Smooth muscle cell (in vitro differentiated cells): ENCODE measurements around the gene ZSCAN5A. TPM values are rescaled to one million over a fixed set of nuclear protein-coding genes. Genes with fewer than 3 reads are reported as not detected.

Experiments
- DNase-seq: peaks from one replicate; lab custom pipeline; 2025; ENCODE audit not compliant: unreplicated experiment; lab: John Stamatoyannopoulos, UW
- H2AFZ ChIP-seq: fragments of 200-600 bp; sonication (generic); 2 replicates; pipeline ENCODE4 v1.6.0; 2016; ENCODE audit warnings: antibody characterized with exemption, low read depth, mild to moderate bottlenecking
- H3F3A ChIP-seq: fragments of 200-600 bp; sonication (generic); 2 replicates; pipeline ENCODE4 v1.6.0; 2017; ENCODE audit warnings: antibody characterized with exemption, low read depth
- H3K27ac ChIP-seq: fragments of 200-600 bp; sonication (generic); 2 replicates; pipeline ENCODE4 v1.5.1; 2016; ENCODE audit warnings: low read depth, mild to moderate bottlenecking
- H3K27me3 ChIP-seq: fragments of 200-600 bp; sonication (generic); 2 replicates; pipeline ENCODE4 v1.6.1; 2016; ENCODE audit warnings: low read depth, mild to moderate bottlenecking
- H3K36me3 ChIP-seq: fragments of 200-600 bp; sonication (generic); 2 replicates; pipeline ENCODE4 v1.5.1; 2016; ENCODE audit warnings: low read depth
- H3K4me1 ChIP-seq: fragments of 200-600 bp; sonication (generic); 2 replicates; pipeline ENCODE4 v1.5.1; 2016; ENCODE audit warnings: low read depth
- H3K4me2 ChIP-seq: fragments of 200-600 bp; sonication (generic); 2 replicates; pipeline ENCODE4 v1.6.0; 2016; ENCODE audit warnings: mild to moderate bottlenecking
- H3K4me3 ChIP-seq: fragments of 200-600 bp; sonication (generic); 2 replicates; pipeline ENCODE4 v1.5.1; 2016; ENCODE audit warnings: mild to moderate bottlenecking
- H3K79me2 ChIP-seq: fragments of 200-600 bp; sonication (generic); 2 replicates; pipeline ENCODE4 v1.6.0; 2016; ENCODE audit warnings: low read depth, mild to moderate bottlenecking
- H3K9ac ChIP-seq: fragments of 200-600 bp; sonication (generic); 2 replicates; pipeline ENCODE4 v1.6.0; 2016; ENCODE audit warnings: low read depth
- H3K9me3 ChIP-seq: fragments of 200-600 bp; sonication (generic); replicated peaks from 2 replicates; pipeline ENCODE4 v1.5.1; 2016; ENCODE audit warnings: low read depth
- H4K20me1 ChIP-seq: fragments of 200-600 bp; sonication (generic); 2 replicates; pipeline ENCODE4 v1.6.0; 2016; ENCODE audit warnings: low read depth
- CTCF ChIP-seq: fragments of 200-600 bp; sonication (generic); IDR thresholded peaks from 2 replicates; pipeline ENCODE4 v1.5.1; 2017; ENCODE audit warnings: borderline replicate concordance, mild to moderate bottlenecking, antibody characterized with exemption; ENCODE audit not compliant: insufficient read depth, poor library complexity, severe bottlenecking
- WGBS: methylation state at CpG from one replicate; pipeline ENCODE4 v1.1.7; 2016; ENCODE audit warnings: low lambda C conversion rate; 5-methylcytosine and 5-hydroxymethylcytosine counted together
- polyA plus RNA-seq: library from polyadenylated mRNA; unstranded; fragments of >200 nt; fragmentation: Nextera tagmentation; extraction: Ambion mirVana; gene quantifications from 2 replicates; pipeline ENCODE4 v1.2.1, GENCODE V29; 2016
- total RNA-seq: library from RNA; depleted of rRNA; stranded (reverse); fragments of >200 nt; gene quantifications from 2 replicates; pipeline ENCODE4 v1.2.3, GENCODE V29; 2014

The ZSCAN5A gene
- total and polyA plus RNA-seq, 2 experiments from 2014 or later: 4.7 to 5.3 TPM

DNA sequence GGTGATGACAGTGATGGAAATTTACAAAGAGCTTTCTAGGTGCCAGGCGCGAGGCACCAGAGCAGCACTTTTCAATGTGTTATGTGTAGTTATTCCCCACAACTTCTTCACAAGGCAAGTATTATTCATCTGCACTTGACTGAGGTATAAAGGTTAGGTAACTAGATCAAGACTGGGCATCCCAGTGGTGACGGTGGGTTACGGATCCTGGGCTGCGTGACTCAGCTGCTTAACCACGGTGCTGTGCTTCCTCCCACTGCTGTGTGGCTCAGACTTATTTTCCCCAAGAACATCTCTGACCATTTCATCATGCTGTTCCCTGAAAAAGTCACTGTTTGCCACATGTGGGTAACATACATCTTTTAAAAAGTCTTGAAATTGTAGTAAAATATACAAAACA, 22.8 kb downstream of the ZSCAN5A start:
- H4K20me1 ChIP-seq: no peaks in the 10 kb centered on the region
- no peaks in the 10 kb centered on the region for H3K27me3 ChIP-seq
- H3K4me1 ChIP-seq: no peaks in the 10 kb centered on the region
- H3K9me3 ChIP-seq: no peaks in the 10 kb centered on the region
- no peak overlapping the region for H3K4me2 ChIP-seq
- H3K36me3 ChIP-seq: no peaks in the 10 kb centered on the region
- H2AFZ ChIP-seq: no peak overlapping the region
- H3F3A ChIP-seq: no peaks in the 10 kb centered on the region
- H3K9ac ChIP-seq: no peak overlapping the region
- no peak overlapping the region for H3K4me3 ChIP-seq
- H3K79me2 ChIP-seq: no peaks in the 10 kb centered on the region
- 96% methylated on average over 6 of the region's 6 CpGs for WGBS
- H3K27ac ChIP-seq: no peak overlapping the region
- no peak for TF ChIP-seq CTCF
- DNase-seq: no peak

DNA sequence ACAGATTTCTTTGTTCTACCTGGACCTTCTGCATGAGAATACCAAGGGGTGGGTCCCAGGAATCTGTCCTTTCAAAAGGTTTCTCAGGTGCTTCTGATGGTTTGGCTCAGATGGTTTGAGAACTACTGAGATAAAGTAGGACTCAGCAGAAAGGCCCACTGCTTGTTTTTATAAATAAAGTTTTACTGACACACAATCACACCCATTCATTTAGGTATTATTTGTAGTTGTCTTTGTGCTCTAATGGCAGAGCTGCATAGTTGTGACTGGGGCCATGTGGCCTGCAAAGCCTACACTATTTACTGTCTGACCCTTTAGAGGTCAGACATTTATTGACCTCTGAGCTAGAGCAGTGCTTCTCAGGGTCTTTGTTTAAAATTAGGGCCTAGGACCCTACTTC, 24.5 kb downstream of the ZSCAN5A start:
- no peaks in the 10 kb centered on the region for H3K4me1 ChIP-seq
- H3K79me2 ChIP-seq: no peaks in the 10 kb centered on the region
- H3K27me3 ChIP-seq: no peaks in the 10 kb centered on the region
- H3K4me3 ChIP-seq: no peak overlapping the region
- no peak overlapping the region for H3K27ac ChIP-seq
- no peak for DNase-seq
- no peaks in the 10 kb centered on the region for H3K9me3 ChIP-seq
- no peak overlapping the region for H3K4me2 ChIP-seq
- no peak for TF ChIP-seq CTCF
- no peaks in the 10 kb centered on the region for H4K20me1 ChIP-seq
- H2AFZ ChIP-seq: no peak overlapping the region
- H3K9ac ChIP-seq: no peak overlapping the region
- H3K36me3 ChIP-seq: no peaks in the 10 kb centered on the region
- no peaks in the 10 kb centered on the region for H3F3A ChIP-seq

DNA sequence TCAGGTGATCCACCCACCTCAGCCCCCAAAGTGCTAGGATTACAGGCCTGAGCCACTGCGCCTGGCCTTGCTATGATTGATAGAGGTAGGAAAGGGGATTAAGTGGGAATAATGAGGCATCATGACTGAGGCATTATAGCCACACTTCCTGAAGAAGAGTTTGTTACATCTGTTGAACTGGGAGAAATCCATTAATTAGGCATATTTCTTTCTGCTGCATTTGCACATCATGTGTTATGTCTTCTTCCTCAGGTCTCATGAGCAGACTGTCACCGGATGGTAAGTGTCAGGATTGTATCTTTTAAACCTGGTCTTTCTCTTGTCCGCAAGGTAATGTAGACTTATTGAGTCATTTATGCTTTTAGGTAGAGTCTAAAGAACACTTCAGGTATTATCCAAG, 29.9 kb downstream of the ZSCAN5A start:
- no peak overlapping the region for H2AFZ ChIP-seq
- H3K27ac ChIP-seq: no peak overlapping the region
- no peaks in the 10 kb centered on the region for H3F3A ChIP-seq
- H3K4me3 ChIP-seq: no peak overlapping the region
- no peaks in the 10 kb centered on the region for H3K9me3 ChIP-seq
- no peaks in the 10 kb centered on the region for H3K4me1 ChIP-seq
- no peak for DNase-seq
- TF ChIP-seq CTCF: no peak
- no peaks in the 10 kb centered on the region for H3K79me2 ChIP-seq
- H3K9ac ChIP-seq: no peak overlapping the region
- no peaks in the 10 kb centered on the region for H4K20me1 ChIP-seq
- no peaks in the 10 kb centered on the region for H3K36me3 ChIP-seq
- H3K4me2 ChIP-seq: no peak overlapping the region
- WGBS: 97% methylated on average over 3 of the region's 3 CpGs
- H3K27me3 ChIP-seq: no peaks in the 10 kb centered on the region

- DNase-seq: no peak
- Histone ChIP-seq H3K9ac (no peak overlapping the region), H2AFZ (no peak overlapping the region), H3K4me2 (no peak overlapping the region), H4K20me1 (no peaks in the 10 kb centered on the region), H3K27me3 (no peaks in the 10 kb centered on the region), H3K36me3 (no peaks in the 10 kb centered on the region), H3K9me3 (no peaks in the 10 kb centered on the region), H3K4me1 (no peaks in the 10 kb centered on the region), H3K4me3 (no peak overlapping the region), H3F3A (no peaks in the 10 kb centered on the region), H3K27ac (no peak overlapping the region), H3K79me2 (no peaks in the 10 kb centered on the region)
- no peak for TF ChIP-seq CTCF
- WGBS: 97% methylated on average over 4 of the region's 4 CpGs
Measured at GRCh38 chr19:56282809-56283208, 31.8 kb downstream of the ZSCAN5A start.
